Right lobe of liver (tissue), 6 donors: ENCODE measurements around the gene ICE2. TPM values are rescaled to one million over a fixed set of nuclear protein-coding genes. Genes with fewer than 3 reads are reported as not detected.

Experiments
- ATAC-seq, 4 donors: fragments of 200-7000 bp; cut with Tn5 transposase; one replicate each; pipeline ENCODE4 v1.9.1; 2020; ENCODE audit warnings: mild to moderate bottlenecking in 4 of 4, moderate library complexity in 4 of 4
- DNase-seq, 3 donors: peaks; one replicate each; pipeline ENCODE4 v3.0.0-alpha.2; 2020
- H3K27ac ChIP-seq, 3 donors: fragments of 200-600 bp; one replicate each; pipeline ENCODE4 v1.8.0; 2022
- H3K27me3 ChIP-seq, 2 donors: fragments of 200-600 bp; one replicate each; pipeline ENCODE4 v1.8.0; 2022
- H3K36me3 ChIP-seq, 4 donors: fragments of 200-600 bp; sonication (generic) in 1 of 4; one replicate each; pipeline versions ENCODE4 v1.5.1 to v1.8.0; 2017 to 2022; ENCODE audit warnings: control low read depth in 1 of 4
- H3K4me1 ChIP-seq, 4 donors: fragments of 200-600 bp; sonication (generic) in 1 of 4; one replicate each; pipeline versions ENCODE4 v1.5.1 to v1.8.0; 2017 to 2022; ENCODE audit warnings: control low read depth in 1 of 4
- H3K4me3 ChIP-seq, 3 donors: fragments of 200-600 bp; one replicate each; pipeline ENCODE4 v1.8.0; 2022
- H3K9me3 ChIP-seq, 4 donors: fragments of 200-600 bp; sonication (generic) in 1 of 4; one replicate each; pipeline versions ENCODE4 v1.5.1 to v1.8.0; 2017 to 2022; ENCODE audit warnings: control low read depth in 1 of 4
- POLR2A ChIP-seq: fragments of 450-650 bp; IDR thresholded peaks from one replicate; pipeline ENCODE4 v1.6.1; 2017; ENCODE audit warnings: antibody characterized with exemption, mild to moderate bottlenecking
- WGBS: methylation state at CpG from one replicate; pipeline ENCODE4 v1.1.6; 2018; ENCODE audit warnings: low coverage, low lambda C conversion rate; ENCODE audit not compliant: insufficient coverage; ENCODE audit errors: missing lambda C conversion rate; 5-methylcytosine and 5-hydroxymethylcytosine counted together
- intact Hi-C, 2 donors: fragments of 100-400 bp; cut with DNase I; formaldehyde crosslinking; loops; one replicate each; pipeline versions ENCODE4 v1.11.2 to v1.14.1; 2022
- total RNA-seq, 6 experiments: library from RNA; depleted of rRNA in 2 of 6; stranded (reverse); fragments of >200 nt in 2 of 6; fragmentation: NEBNext Ultra II Directional in 3 of 6; extraction: Animal tissue kit (Norgen Biotek cat#: 25700) in 3 of 6; gene quantifications; one replicate each; pipeline versions ENCODE4 v1.1.0 to v1.2.4, GENCODE V29; 2016 to 2023
- TF ChIP-seq, protein P1 (sequence below), 4 donors: fragments of 200-600 bp in 3 of 4; fragments of 450-650 bp in 1 of 4; IDR thresholded peaks; one replicate each; pipeline versions ENCODE4 v1.5.1 to v1.8.0; 2016 to 2022; ENCODE audit warnings: antibody characterized with exemption in 4 of 4, mild to moderate bottlenecking in 2 of 4
- donor health status: DM: no; HTN: yes; CAD: no.
- donor health status: DM: no; HTN: no; CAD: no.
- donor health status: DM: no; HTN: no; CAD: no.
- donor health status: DM: no; HTN: yes; CAD: no.
- donor health status: DM: no; HTN: yes; CAD: no.

Gene ICE2
- total RNA-seq, 6 experiments from 2014 or later, result 13.1 to 31.7 (median 17.6) TPM

DNA sequence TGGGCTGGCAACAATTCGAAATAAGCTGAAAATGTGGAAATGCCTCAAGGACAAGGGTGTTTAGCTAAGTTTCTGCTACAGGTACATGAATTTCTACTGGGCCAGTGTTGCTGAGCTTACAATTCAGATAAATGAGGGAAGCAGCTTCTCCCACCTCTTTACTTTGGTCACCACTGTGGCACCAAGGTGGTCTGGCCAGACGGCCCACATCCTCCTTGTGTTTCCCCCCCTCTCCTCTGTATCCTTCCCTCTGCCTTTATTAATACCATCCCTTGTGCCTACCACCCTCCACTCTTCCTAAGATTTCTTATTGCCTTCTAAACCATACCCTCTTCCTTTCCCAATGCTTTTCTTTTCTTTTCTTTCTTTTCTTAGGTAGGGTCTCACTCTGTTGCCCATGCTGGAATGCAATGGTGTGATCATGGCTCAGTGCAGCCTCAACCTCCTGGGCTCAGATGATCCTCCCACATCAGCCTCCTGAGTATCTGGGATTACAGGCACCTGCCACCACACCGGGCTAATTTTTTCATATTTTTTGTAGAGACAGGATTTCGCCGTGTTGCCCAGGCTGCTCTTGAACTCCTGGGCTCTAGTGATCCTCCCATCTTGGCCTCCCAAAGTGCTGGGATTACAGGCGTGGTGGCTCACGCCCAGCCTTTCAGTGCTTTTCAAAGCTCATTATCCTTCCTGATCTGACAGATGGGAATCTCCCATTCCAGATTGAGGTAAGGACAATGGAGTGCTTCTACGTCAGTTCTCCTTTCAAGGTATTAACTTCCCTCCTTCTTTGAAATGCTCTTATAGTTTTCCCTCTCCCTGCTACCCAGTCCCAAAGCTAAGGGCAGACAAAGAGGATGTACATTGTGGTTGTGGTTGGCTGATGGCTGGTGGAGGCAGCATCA, 95.9 kb downstream of the ICE2 start:
- Histone ChIP-seq H3K4me3 (no peak overlapping the region), H3K27me3 (no peaks in the 10 kb centered on the region), H3K4me1 (no peaks in the 10 kb centered on the region), H3K9me3 (no peaks in the 10 kb centered on the region), H3K36me3 (peaks cover 0 to 16% (median 0%) of the 10 kb centered on the region in 4 donors), H3K27ac (no peak overlapping the region)
- ATAC-seq (no peak), DNase-seq (no peak)
- no peak for TF ChIP-seq POLR2A
- TF ChIP-seq, protein P1, sequence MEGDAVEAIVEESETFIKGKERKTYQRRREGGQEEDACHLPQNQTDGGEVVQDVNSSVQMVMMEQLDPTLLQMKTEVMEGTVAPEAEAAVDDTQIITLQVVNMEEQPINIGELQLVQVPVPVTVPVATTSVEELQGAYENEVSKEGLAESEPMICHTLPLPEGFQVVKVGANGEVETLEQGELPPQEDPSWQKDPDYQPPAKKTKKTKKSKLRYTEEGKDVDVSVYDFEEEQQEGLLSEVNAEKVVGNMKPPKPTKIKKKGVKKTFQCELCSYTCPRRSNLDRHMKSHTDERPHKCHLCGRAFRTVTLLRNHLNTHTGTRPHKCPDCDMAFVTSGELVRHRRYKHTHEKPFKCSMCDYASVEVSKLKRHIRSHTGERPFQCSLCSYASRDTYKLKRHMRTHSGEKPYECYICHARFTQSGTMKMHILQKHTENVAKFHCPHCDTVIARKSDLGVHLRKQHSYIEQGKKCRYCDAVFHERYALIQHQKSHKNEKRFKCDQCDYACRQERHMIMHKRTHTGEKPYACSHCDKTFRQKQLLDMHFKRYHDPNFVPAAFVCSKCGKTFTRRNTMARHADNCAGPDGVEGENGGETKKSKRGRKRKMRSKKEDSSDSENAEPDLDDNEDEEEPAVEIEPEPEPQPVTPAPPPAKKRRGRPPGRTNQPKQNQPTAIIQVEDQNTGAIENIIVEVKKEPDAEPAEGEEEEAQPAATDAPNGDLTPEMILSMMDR (IDR thresholded peaks at IDR 0.05), result no peak
- intact Hi-C loops, result no loop called here
- 90% methylated on average over 7 of the region's 8 CpGs for WGBS

DNA sequence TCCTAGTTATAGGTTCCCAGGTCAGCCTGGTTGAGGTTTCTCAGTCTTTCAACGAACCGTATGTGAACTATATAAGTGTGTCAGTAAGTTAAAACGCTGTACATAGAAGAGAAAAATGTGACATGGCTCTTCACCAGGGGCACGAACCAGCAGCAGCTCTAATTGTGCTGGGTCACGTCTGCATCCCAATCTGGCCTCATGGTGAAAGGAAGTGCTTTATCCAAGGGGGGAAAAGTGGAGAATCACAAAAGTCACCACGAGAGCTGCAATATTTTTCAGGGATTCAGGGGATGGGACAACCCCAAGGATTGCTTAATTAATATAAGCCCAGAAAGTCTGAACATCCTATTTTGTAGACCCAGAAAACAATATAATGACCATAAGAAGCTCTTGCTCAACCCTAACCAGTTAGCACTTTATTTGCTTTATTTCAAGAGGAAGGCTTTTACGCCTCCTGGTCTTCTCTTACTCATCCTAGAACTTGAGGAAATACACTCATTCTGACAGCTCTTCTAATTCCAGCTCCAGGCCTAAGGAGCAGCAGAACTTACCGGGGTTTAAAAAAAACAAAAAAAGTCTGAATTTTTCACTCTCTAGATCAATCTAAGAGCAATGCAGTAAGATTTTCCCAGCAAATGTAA, 97.7 kb downstream of the ICE2 start:
- no peak overlapping the region for H3K4me3 ChIP-seq
- ATAC-seq (no peak), DNase-seq (no peak)
- H3K27ac ChIP-seq, result no peak overlapping the region
- intact Hi-C loops, result no loop called here
- H3K36me3 ChIP-seq, result peaks cover 0 to 26% (median 6%) of the 10 kb centered on the region in 4 donors
- H3K9me3 ChIP-seq, result no peaks in the 10 kb centered on the region
- H3K27me3 ChIP-seq, result no peaks in the 10 kb centered on the region
- no peaks in the 10 kb centered on the region for H3K4me1 ChIP-seq
- no peak for TF ChIP-seq POLR2A
- TF ChIP-seq, protein P1 (IDR thresholded peaks at IDR 0.05), result no peak
- WGBS, result 82% methylated on average over 6 of the region's 8 CpGs

DNA sequence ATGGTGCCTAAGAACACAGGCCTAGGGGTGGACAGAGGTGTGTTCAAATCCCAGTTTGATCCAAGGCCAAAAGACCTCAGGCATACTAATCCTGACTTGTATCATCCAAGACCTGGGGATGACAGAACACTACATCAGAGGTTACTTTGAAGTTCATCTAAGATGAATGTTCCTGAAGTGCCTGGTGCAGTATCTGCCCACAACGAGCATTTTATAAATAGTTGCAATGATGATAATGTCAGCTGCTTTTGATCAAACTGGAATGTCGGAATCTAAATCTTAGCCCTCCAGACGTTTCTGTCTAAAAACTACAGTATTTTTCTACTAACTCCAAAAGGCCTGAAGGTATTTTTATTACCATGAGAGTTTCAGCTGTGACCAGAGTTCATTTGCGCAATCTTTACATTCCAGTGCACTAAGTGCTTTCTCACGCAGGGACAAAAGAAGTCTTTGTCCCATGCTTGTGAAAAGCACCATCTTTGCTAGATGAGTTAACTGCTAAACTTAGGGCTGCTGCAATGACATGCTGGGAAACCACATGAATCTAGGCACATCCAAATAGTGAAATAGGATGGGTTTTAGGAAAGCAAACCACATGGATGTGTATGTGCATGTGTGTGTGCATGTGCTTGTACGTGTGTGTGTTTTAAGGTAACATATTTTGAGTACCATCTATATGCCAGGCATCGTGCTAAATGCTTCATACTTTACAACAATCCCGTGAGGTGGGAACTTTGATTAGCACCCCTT, 99.2 kb downstream of the ICE2 start:
- intact Hi-C loops, result no loop called here
- peaks cover 0 to 26% (median 6%) of the 10 kb centered on the region in 4 donors for H3K36me3 ChIP-seq
- peaks cover 0 to 10% (median 0%) of the 10 kb centered on the region in 4 donors for H3K4me1 ChIP-seq
- TF ChIP-seq POLR2A, result no peak
- TF ChIP-seq, protein P1 (IDR thresholded peaks at IDR 0.05), result no peak
- no peaks in the 10 kb centered on the region for H3K27me3 ChIP-seq
- DNase-seq (no peak), ATAC-seq (no peak)
- 73% methylated on average over 5 of the region's 8 CpGs for WGBS
- H3K27ac ChIP-seq, result no peak overlapping the region
- no peaks in the 10 kb centered on the region for H3K9me3 ChIP-seq
- no peak overlapping the region for H3K4me3 ChIP-seq

DNA sequence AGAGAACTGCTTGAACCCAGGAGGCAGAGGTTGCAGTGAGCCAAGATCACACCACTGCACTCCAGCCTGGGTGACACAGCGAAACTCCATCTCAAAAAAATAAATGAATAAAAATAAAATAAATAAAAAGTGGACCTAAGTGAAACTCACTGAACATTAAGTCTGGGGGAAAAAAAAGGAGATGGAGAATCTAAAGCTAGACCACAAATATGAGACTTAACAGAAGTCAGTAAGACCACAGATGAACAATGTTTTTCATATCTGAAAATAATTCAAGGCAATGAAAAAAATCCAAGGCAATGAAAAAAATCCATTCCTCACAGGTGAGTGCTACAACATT, 99.8 kb downstream of the ICE2 start:
- intact Hi-C loops, result no loop called here
- DNase-seq, result no peak
- Histone ChIP-seq H3K27me3 (no peaks in the 10 kb centered on the region), H3K27ac (no peak overlapping the region), H3K4me1 (peaks cover 0 to 15% (median 0%) of the 10 kb centered on the region in 4 donors), H3K4me3 (no peak overlapping the region), H3K36me3 (peaks cover 0 to 21% (median 6%) of the 10 kb centered on the region in 4 donors), H3K9me3 (no peaks in the 10 kb centered on the region)
- no peak for ATAC-seq
- TF ChIP-seq, protein P1 (IDR thresholded peaks at IDR 0.05), result no peak
- TF ChIP-seq POLR2A, result no peak
- 100% methylated on average over 1 of the region's 1 CpG for whole genome bisulfite sequencing
